K562 treated with DMSO at 1 percent for 12 hours (cell line): Measurements from ENCODE around the gene ZNF883. TPM values are rescaled to one million over a fixed set of nuclear protein-coding genes. Genes with fewer than 3 reads are reported as not detected.

ENCODE experiments used
- total RNA-seq: library from RNA; unstranded; fragments of 300-600 nt; gene quantifications from 2 replicates; pipeline ENCODE4 v1.2.3, GENCODE V29; 2022; ENCODE audit not compliant: insufficient read depth

Gene ZNF883
- total RNA-seq, result 0.97 and 1.4 TPM in 2 replicates

GRCh38 chr9:113011911-113012381, at the start of gene ZNF883:
TSS of gene ZNF883 (minus strand) at chr9:113012192.

GRCh38 chr9:113056191-113057106, 44.5 kb upstream of the ZNF883 start, which contains the start of gene ZFP37:
TSS of gene ZFP37 (minus strand) at chr9:113056724. CDS start at chr9:113056688, 36 bp downstream.

Other genes starting within 250 kb of the ZNF883 start
- not detected in 2 replicates for gene SLC46A2, start 121.3 kb downstream of the ZNF883 start, total RNA-seq
- 0.40 and 0.67 TPM in 2 replicates for gene ZFP37, start 44.5 kb upstream of the ZNF883 start, total RNA-seq
- 1.9 and 3.5 TPM in 2 replicates for gene SLC31A2, start 138.8 kb upstream of the ZNF883 start, total RNA-seq
- 5.7 and 17.8 TPM in 2 replicates for gene FKBP15, start 209.1 kb upstream of the ZNF883 start, total RNA-seq
- 18.8 and 55.7 TPM in 2 replicates for gene SLC31A1, start 209.4 kb upstream of the ZNF883 start, total RNA-seq